CD8-positive, alpha-beta memory T cell (primary cell): ENCODE results near the gene SHLD2. TPM values are rescaled to one million over a fixed set of nuclear protein-coding genes. Genes with fewer than 3 reads are reported as not detected.
"Not testable (repeated sequence)": the region's sequence is repeated elsewhere in the genome, so short reads cannot be mapped to it uniquely, and the experiment has no call there.

Source experiments
- CTCF ChIA-PET: fragments of 350-600 bp; sonication (Branson Sonifier 250); formaldehyde crosslinking; loops from one replicate; lab custom pipeline; 2021; ENCODE audit warnings: antibody characterized with exemption; lab: Charles Lee
- POLR2A ChIA-PET: fragments of 350-600 bp; sonication (Branson Sonifier 250); formaldehyde crosslinking; loops from one replicate; lab custom pipeline; 2021; ENCODE audit warnings: antibody characterized with exemption; lab: Charles Lee
- DNase-seq, 5 donors: peaks; one replicate each; pipeline versions ENCODE4 v3.0.0 to v3.0.0-alpha.2; 2020 to 2022; ENCODE audit warnings: mixed read lengths in 1 of 5
- H3K27ac ChIP-seq: one replicate; pipeline ENCODE4 v1.7.0; 2013; ENCODE audit warnings: low read depth, mild to moderate bottlenecking, low read length, moderate library complexity
- H3K27me3 ChIP-seq: 2 replicates; pipeline ENCODE4 v1.7.0; 2013; ENCODE audit warnings: low read length, mild to moderate bottlenecking; ENCODE audit not compliant: insufficient read depth, poor library complexity, severe bottlenecking
- H3K36me3 ChIP-seq: 2 replicates; pipeline ENCODE4 v1.7.0; 2013; ENCODE audit warnings: mild to moderate bottlenecking, low read length, moderate library complexity; ENCODE audit not compliant: insufficient read depth
- H3K4me1 ChIP-seq: 2 replicates; pipeline ENCODE4 v1.7.0; 2013; ENCODE audit warnings: mild to moderate bottlenecking, low read length, moderate library complexity; ENCODE audit not compliant: insufficient read depth
- H3K4me3 ChIP-seq: 2 replicates; pipeline ENCODE4 v1.7.0; 2013; ENCODE audit warnings: mild to moderate bottlenecking, low read length
- H3K9me3 ChIP-seq: 2 replicates; pipeline ENCODE4 v1.7.0; 2013; ENCODE audit warnings: mild to moderate bottlenecking, low read length
- H3K27ac Mint-ChIP-seq, 8 donors: one replicate each; pipeline ENCODE4 v1.8.0; 2020 to 2021; ENCODE audit warnings: mixed read lengths in 8 of 8, mild to moderate bottlenecking in 6 of 8, inconsistent platforms in 3 of 8, moderate library complexity in 3 of 8
- H3K27me3 Mint-ChIP-seq, 2 donors: one replicate each; pipeline ENCODE4 v1.8.0; 2020 to 2021; ENCODE audit warnings: mixed read lengths in 2 of 2, mild to moderate bottlenecking in 1 of 2, moderate library complexity in 1 of 2
- H3K36me3 Mint-ChIP-seq, 3 donors: one replicate each; pipeline ENCODE4 v1.8.0; 2020 to 2021; ENCODE audit warnings: mixed read lengths in 3 of 3, inconsistent platforms in 1 of 3, mild to moderate bottlenecking in 1 of 3
- H3K4me1 Mint-ChIP-seq, 3 donors: one replicate each; pipeline ENCODE4 v1.8.0; 2020 to 2021; ENCODE audit warnings: mixed read lengths in 3 of 3, inconsistent platforms in 1 of 3, mild to moderate bottlenecking in 1 of 3
- H3K4me3 Mint-ChIP-seq, 7 donors: one replicate each; pipeline ENCODE4 v1.8.0; 2020 to 2021; ENCODE audit warnings: mixed read lengths in 7 of 7, mild to moderate bottlenecking in 6 of 7, moderate library complexity in 4 of 7, inconsistent platforms in 2 of 7
- H3K9me3 Mint-ChIP-seq, 5 donors: one replicate each; pipeline ENCODE4 v1.8.0; 2020 to 2022; ENCODE audit warnings: mixed read lengths in 5 of 5, mild to moderate bottlenecking in 3 of 5, moderate library complexity in 2 of 5, inconsistent platforms in 1 of 5
- polyA plus RNA-seq: library from polyadenylated mRNA; unstranded; fragments of 300-500 nt; fragmentation: Illumina TruSeq; gene quantifications from one replicate; pipeline ENCODE4 v1.2.3, GENCODE V29; 2021
- total RNA-seq, 2 experiments: library from RNA; stranded (reverse); gene quantifications; one replicate each; pipeline ENCODE4 v1.2.3, GENCODE V29; 2021

The SHLD2 gene
- total and polyA plus RNA-seq, 3 experiments from 2014 or later: 24.9 to 44.2 (median 42.9) TPM

DNA sequence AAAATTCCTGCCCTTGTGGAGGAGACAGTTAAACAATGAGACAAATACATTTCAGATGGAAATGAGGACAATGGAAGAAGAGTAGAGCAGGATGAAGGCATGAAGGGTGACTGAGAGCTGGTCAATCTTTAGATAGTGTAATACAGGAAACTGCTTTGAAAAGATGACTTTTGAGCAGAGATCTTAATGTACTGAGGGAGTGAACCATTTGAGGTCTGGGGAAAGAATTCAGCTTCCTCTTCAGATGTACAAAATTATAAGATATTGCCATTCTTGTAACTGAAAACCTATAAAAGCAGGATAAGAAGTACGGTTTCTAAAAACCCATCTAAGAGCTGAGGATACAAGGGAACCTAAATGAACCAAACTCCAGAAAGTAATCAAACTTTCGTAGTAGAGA lies 38.9 kb downstream of the SHLD2 start:
- Mint-ChIP-seq H3K36me3 (peaks cover 14 to 32% (median 26%) of the 10 kb centered on the region in 3 donors), H3K27ac (peak overlapping the region in 1 of 8 donors; percentile 65)
- H3K9me3 ChIP-seq, POLR2A ChIA-PET, H3K27me3 Mint-ChIP-seq, DNase-seq, H3K27me3 ChIP-seq, CTCF ChIA-PET, H3K36me3 ChIP-seq, H3K9me3 Mint-ChIP-seq, H3K4me3 ChIP-seq, H3K27ac ChIP-seq, H3K4me1 ChIP-seq, H3K4me1 Mint-ChIP-seq, H3K4me3 Mint-ChIP-seq: not testable (repeated sequence)

DNA sequence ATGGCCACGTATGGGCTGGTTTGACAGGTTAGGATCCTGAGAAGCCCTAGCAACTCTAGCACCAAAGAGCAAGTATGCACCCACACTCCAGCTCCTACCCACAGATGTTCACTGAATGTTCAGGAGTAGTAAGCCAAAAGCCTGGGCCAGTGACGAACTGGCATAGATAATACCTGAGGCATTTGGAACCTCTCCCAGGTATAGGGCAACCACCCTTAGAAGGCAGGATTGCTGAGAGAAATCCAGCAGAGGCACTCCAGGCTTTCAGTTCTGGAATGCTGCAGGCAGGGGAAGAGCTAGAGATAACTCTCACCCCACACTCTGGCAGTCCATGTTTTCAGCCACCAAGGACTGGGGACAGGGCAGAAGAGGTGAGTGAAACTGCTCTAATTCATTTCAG lies 39.4 kb downstream of the SHLD2 start:
- H3K27ac ChIP-seq, DNase-seq, H3K9me3 ChIP-seq, H3K27me3 ChIP-seq, H3K4me1 Mint-ChIP-seq, POLR2A ChIA-PET, H3K9me3 Mint-ChIP-seq, H3K36me3 ChIP-seq, H3K4me1 ChIP-seq, H3K27ac Mint-ChIP-seq, H3K4me3 ChIP-seq, H3K27me3 Mint-ChIP-seq, H3K4me3 Mint-ChIP-seq, CTCF ChIA-PET: not testable (repeated sequence)
- H3K36me3 Mint-ChIP-seq: peaks cover 13 to 30% (median 26%) of the 10 kb centered on the region in 3 donors

DNA sequence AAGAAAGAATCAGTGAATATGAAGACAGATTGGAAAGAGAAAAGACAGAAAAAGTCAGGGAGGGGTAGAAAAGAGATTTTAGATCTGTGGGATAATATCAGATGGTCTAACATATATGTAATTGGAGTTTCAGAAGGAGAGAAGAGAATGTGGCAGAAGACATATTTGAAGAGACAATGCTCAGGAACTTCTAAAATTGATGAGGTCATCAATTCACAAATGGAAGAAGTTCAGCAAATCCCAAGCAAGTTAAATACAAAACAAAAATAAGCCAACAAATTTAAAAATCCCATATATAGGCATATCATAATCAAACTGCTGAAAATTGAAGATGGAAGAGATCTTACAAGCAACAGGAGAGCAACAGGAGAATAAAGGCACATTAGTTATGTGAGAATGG lies 42.5 kb downstream of the SHLD2 start:
- H3K36me3 ChIP-seq, H3K4me3 ChIP-seq, H3K4me1 Mint-ChIP-seq, H3K9me3 Mint-ChIP-seq, H3K27me3 Mint-ChIP-seq, H3K4me3 Mint-ChIP-seq, POLR2A ChIA-PET, H3K4me1 ChIP-seq, CTCF ChIA-PET, H3K27ac ChIP-seq, H3K27me3 ChIP-seq, DNase-seq, H3K9me3 ChIP-seq: not testable (repeated sequence)
- peak overlapping the region in 1 of 8 donors; percentile 43 for H3K27ac Mint-ChIP-seq
- peaks cover 9 to 26% (median 21%) of the 10 kb centered on the region in 3 donors for H3K36me3 Mint-ChIP-seq

DNA sequence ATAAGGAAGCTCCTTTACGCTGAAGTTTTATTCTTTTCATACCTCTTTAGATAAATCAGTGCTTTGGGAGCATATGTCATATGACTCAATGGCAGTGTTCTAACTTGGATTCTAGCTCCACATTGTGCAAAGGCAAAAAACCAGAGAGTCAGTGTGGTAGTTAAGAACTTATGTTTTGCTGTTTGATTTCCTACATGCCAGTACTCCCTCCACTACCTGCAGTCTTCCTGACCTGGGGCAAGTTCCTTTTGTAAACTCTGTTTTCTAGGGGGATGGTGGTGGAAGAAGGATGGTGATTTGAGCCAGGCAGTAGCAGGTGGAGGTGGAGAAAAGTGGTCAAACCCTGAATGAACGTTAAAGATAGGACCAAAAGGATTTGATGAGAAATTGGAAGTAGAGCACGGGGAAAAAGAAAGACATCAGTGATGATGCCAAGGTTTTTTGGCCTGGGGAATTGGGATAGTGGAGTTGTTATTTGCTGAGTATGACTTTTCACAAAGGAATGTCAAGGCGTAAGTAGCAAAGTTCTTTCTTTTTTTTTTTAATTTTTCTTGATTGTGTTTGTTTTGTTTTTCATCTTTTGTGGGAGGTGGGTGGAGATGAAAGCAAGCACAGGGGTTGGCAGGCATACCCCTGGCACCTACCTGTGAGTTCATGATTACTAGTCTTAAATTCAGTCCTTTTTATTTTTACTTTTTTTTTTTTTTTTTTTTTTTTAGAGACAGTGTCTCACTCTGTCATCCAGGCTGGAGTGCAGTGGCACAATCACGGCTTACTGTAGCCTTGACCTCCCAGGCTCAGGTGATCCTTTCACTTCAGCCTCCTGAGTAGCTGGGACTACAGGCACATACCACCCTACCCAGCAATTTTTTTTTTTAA lies 47.5 kb downstream of the SHLD2 start:
- H3K4me3 ChIP-seq, CTCF ChIA-PET, DNase-seq, H3K36me3 ChIP-seq, H3K27me3 ChIP-seq, H3K36me3 Mint-ChIP-seq, H3K27ac ChIP-seq, H3K27me3 Mint-ChIP-seq, H3K9me3 Mint-ChIP-seq, POLR2A ChIA-PET, H3K4me1 ChIP-seq, H3K4me3 Mint-ChIP-seq, H3K9me3 ChIP-seq, H3K4me1 Mint-ChIP-seq, H3K27ac Mint-ChIP-seq: not testable (repeated sequence)

DNA sequence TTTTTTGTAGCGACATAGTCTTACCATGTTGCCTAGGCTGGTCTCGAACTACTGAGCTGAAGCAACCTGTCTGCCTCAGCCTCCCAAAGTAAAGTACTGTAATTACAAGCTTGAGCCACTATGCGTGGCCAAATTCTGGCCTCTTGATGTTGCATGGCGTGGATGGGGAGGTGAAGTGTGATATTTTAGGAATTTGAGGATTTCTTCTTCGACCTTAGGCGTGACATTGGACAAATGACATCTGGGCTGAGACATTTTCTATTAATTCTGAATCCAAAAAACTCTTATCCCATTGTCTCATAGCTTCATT lies 48.1 kb downstream of the SHLD2 start:
- H3K27me3 Mint-ChIP-seq, H3K4me3 Mint-ChIP-seq, H3K4me1 Mint-ChIP-seq, H3K27ac Mint-ChIP-seq, H3K4me3 ChIP-seq, H3K9me3 Mint-ChIP-seq, H3K27me3 ChIP-seq, H3K9me3 ChIP-seq, POLR2A ChIA-PET, H3K27ac ChIP-seq, H3K36me3 Mint-ChIP-seq, H3K36me3 ChIP-seq, H3K4me1 ChIP-seq, CTCF ChIA-PET, DNase-seq: not testable (repeated sequence)

DNA sequence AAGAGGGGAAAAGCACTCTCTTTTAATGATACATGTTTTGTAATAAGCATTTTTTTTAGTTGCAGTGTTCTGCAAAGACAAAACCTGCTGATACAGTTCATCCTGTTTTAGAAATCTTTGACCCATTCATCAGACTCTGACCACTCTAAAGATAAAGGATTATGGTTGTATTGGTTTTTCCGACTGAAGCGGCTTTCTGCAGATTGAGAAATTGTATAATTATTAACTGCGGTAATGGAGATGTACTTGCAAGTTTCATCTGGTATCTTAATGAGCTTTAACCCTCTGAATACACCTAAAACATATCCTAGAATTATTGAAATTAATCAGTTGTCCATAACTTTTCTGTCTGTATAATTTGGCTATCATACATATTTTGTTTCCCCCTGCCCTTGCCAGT lies 50.6 kb downstream of the SHLD2 start:
- DNase-seq, H3K36me3 ChIP-seq, H3K4me3 ChIP-seq, H3K36me3 Mint-ChIP-seq, H3K4me3 Mint-ChIP-seq, H3K27ac Mint-ChIP-seq, H3K4me1 ChIP-seq, H3K27me3 ChIP-seq, H3K4me1 Mint-ChIP-seq, H3K9me3 Mint-ChIP-seq, CTCF ChIA-PET, H3K27ac ChIP-seq, POLR2A ChIA-PET, H3K9me3 ChIP-seq, H3K27me3 Mint-ChIP-seq: not testable (repeated sequence)

DNA sequence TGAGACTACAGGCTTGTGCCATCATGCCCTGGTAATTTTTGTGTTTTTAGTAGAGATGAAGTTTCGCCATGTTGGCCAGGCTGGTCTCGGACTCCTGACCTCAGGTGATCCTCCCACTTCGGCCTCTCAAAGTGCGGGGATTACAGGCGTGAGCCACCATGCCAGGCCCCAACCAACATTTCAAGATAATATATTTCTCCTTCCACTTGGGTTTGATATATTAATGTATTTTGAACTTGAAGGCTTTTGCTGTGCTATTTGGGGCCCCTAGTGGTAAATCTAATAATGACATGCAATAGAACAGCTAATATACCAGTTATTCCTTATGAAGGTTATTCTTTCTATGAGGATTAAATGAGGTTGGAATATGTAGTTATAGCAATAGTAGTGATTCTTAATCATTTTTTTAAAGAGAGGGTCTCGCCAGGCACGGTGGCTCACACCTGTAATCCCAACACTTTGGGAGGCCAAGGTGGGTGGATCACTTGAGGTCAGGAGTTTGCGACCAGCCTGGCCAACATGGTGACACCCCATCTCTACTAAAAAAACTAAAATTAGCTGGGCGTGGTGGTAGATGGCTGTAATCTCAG lies 54.1 kb downstream of the SHLD2 start:
- H3K27ac ChIP-seq, H3K36me3 Mint-ChIP-seq, H3K27me3 Mint-ChIP-seq, H3K9me3 Mint-ChIP-seq, H3K4me3 Mint-ChIP-seq, H3K27me3 ChIP-seq, DNase-seq, H3K36me3 ChIP-seq, H3K27ac Mint-ChIP-seq, POLR2A ChIA-PET, H3K4me1 Mint-ChIP-seq, H3K4me3 ChIP-seq, CTCF ChIA-PET, H3K9me3 ChIP-seq, H3K4me1 ChIP-seq: not testable (repeated sequence)

DNA sequence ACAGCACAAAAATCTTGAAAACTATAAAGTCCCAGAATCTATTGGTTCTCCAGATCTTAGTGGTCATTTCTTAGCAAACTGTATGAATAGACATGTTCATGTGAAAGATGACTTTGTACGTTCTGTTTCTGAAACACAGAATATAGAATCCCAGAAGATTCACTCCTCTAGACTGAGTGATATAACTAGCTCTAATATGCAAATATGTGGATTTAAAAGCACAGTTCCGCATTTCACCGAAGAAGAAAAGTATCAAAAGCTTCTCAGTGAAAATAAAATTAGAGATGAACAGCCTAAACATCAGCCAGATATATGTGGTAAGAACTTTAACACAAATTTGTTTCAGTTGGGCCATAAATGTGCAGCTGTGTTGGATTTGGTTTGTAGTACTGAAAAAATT lies 56.5 kb downstream of the SHLD2 start:
- CTCF ChIA-PET, H3K27ac ChIP-seq, H3K27me3 ChIP-seq, H3K27me3 Mint-ChIP-seq, H3K4me3 Mint-ChIP-seq, H3K4me3 ChIP-seq, DNase-seq, H3K9me3 Mint-ChIP-seq, H3K4me1 ChIP-seq, H3K36me3 ChIP-seq, H3K27ac Mint-ChIP-seq, POLR2A ChIA-PET, H3K9me3 ChIP-seq, H3K4me1 Mint-ChIP-seq: not testable (repeated sequence)
- H3K36me3 Mint-ChIP-seq: peaks cover 0 to 11% (median 0%) of the 10 kb centered on the region in 3 donors
